HT-29 (cell line): ENCODE measurements around the gene TMEM161A. TPM values are rescaled to one million over a fixed set of nuclear protein-coding genes. Genes with fewer than 3 reads are reported as not detected.
A peak's percentile ranks its signal among the peaks of the same experiment; 100 is the strongest.
"Not testable (repeated sequence)": the region's sequence is repeated elsewhere in the genome, so short reads cannot be mapped to it uniquely, and the experiment has no call there.

Source experiments
- DNase-seq: peaks from one replicate; pipeline ENCODE4 v3.0.0-alpha.2; 2015; ENCODE audit warnings: low spot score
- total RNA-seq: library from RNA; depleted of rRNA; stranded (reverse); fragments of >200 nt; shearing (Covaris generic); gene quantifications from 2 replicates; pipeline ENCODE4 v1.2.3, GENCODE V29; 2014

TMEM161A gene
- total RNA-seq, 1 experiment from 2014 or later, result 63.8 TPM

GRCh38 chr19:19155495-19156219 is 17.4 kb upstream of the TMEM161A start:
- no peak for DNase-seq

GRCh38 chr19:19154768-19155494 is 16.7 kb upstream of the TMEM161A start:
- DNase-seq, result no peak

GRCh38 chr19:19152668-19153384 is 14.5 kb upstream of the TMEM161A start:
- DNase-seq, result no peak

- DNase-seq, result no peak
These were observed 13.1 kb upstream of the TMEM161A start for GRCh38 chr19:19151418-19151817.

- DNase-seq, result no peak
These were observed 11.2 kb upstream of the TMEM161A start for GRCh38 chr19:19149435-19149834.

- DNase-seq, result not testable (repeated sequence)
These were observed 10.2 kb upstream of the TMEM161A start for GRCh38 chr19:19148504-19148903.

- DNase-seq, result no peak
These were observed 9.1 kb upstream of the TMEM161A start for GRCh38 chr19:19147344-19147743.

- no peak for DNase-seq
These were observed 8.6 kb upstream of the TMEM161A start for GRCh38 chr19:19146865-19147264.

GRCh38 chr19:19145684-19146608 is 7.7 kb upstream of the TMEM161A start:
- DNase-seq, result peak; percentile 58

GRCh38 chr19:19145281-19145680 is 7.0 kb upstream of the TMEM161A start:
- no peak for DNase-seq

GRCh38 chr19:19142347-19142746 is 4.1 kb upstream of the TMEM161A start:
- no peak for DNase-seq

GRCh38 chr19:19140476-19140875 is 2.2 kb upstream of the TMEM161A start:
- no peak for DNase-seq

- DNase-seq, result no peak
These were observed 1.6 kb upstream of the TMEM161A start for GRCh38 chr19:19139876-19140229.

- no peak for DNase-seq
These were observed 646 bp downstream of the TMEM161A start for GRCh38 chr19:19137556-19138108.

- DNase-seq, result not testable (repeated sequence)
These were observed 2.6 kb downstream of the TMEM161A start for GRCh38 chr19:19135713-19136112.

- DNase-seq, result no peak
These were observed 3.6 kb downstream of the TMEM161A start for GRCh38 chr19:19134687-19135158.

GRCh38 chr19:19133985-19134384 is 4.3 kb downstream of the TMEM161A start:
- DNase-seq, result no peak

- DNase-seq, result no peak
These were observed 5.4 kb downstream of the TMEM161A start for GRCh38 chr19:19132912-19133311.

- no peak for DNase-seq
These were observed 6.3 kb downstream of the TMEM161A start for GRCh38 chr19:19131989-19132388.

- DNase-seq, result no peak
These were observed 12.2 kb downstream of the TMEM161A start for GRCh38 chr19:19126102-19126501.

GRCh38 chr19:19123386-19123785 is 14.9 kb downstream of the TMEM161A start:
- DNase-seq, result no peak
